ENCODE data around the gene LRRC46. TPM values are rescaled to one million over a fixed set of nuclear protein-coding genes. Genes with fewer than 3 reads are reported as not detected.

The LRRC46 gene
- total and polyA plus RNA-seq, 2 of the 13 experiments (the other 11 are each of a cell fraction or from before 2014, with no cell fraction given): 0.09 TPM

- no peak for TF ChIP-seq ATF3 (CRISPR knock-in tag; IDR thresholded peaks at IDR 0.05)
- TF ChIP-seq MTF2 (CRISPR knock-in tag; IDR thresholded peaks at IDR 0.05; ENCODE audit: borderline replicate concordance): no peak
- no peak for TF ChIP-seq ZFY (CRISPR knock-in tag; IDR thresholded peaks at IDR 0.05)
- no peak for TF ChIP-seq FOXA1 (IDR thresholded peaks at IDR 0.05)
- TF ChIP-seq FOXA1 (CRISPR knock-in tag; IDR thresholded peaks at IDR 0.05): no peak
- TF ChIP-seq ZNF687 (CRISPR knock-in tag; IDR thresholded peaks at IDR 0.05): peak; percentile 83
- TF ChIP-seq SRSF9 (IDR thresholded peaks at IDR 0.05; ENCODE audit: borderline replicate concordance, insufficient read depth, low read depth, low read length, poor library complexity, severe bottlenecking): no peak
- peak; percentile 62; the same call in 1 of the 2 replicates for TF ChIP-seq ZNF281 (CRISPR knock-in tag; IDR thresholded peaks at IDR 0.05; ENCODE audit: borderline replicate concordance)
- TF ChIP-seq CREM (IDR thresholded peaks at IDR 0.05): peak; percentile 44; the same call in 1 of the 2 replicates
- no peak for TF ChIP-seq CREM (CRISPR knock-in tag; IDR thresholded peaks at IDR 0.05)
- no peak for TF ChIP-seq POLR2AphosphoS2 (IDR thresholded peaks at IDR 0.05; ENCODE audit: low read depth, low read length)
- TF ChIP-seq ZBTB8A (CRISPR knock-in tag; IDR thresholded peaks at IDR 0.05; ENCODE audit: borderline replicate concordance, low read depth): no peak
- TF ChIP-seq FOSL2 (CRISPR knock-in tag; IDR thresholded peaks at IDR 0.05): peak; percentile 70
- no peak for TF ChIP-seq ZNF317 (CRISPR knock-in tag; IDR thresholded peaks at IDR 0.05)
- no peak for TF ChIP-seq CBX2 (IDR thresholded peaks at IDR 0.05; ENCODE audit: low read depth, low read length)
- TF ChIP-seq CBX2 (CRISPR knock-in tag; IDR thresholded peaks at IDR 0.05; ENCODE audit: low read depth): no peak
- no peak for TF ChIP-seq ZNF567 (CRISPR knock-in tag; IDR thresholded peaks at IDR 0.05; ENCODE audit: borderline replicate concordance)
- TF ChIP-seq ZMYM3 (CRISPR knock-in tag; IDR thresholded peaks at IDR 0.05): no peak
- peak in 1 of 2 experiments; percentile 82; a peak in 2 of 4 replicates for TF ChIP-seq KLF16 (CRISPR knock-in tag; IDR thresholded peaks at IDR 0.05)
- 0 out of 2 replicates have a peak, but pooled peaks have one; percentile 4 for TF ChIP-seq EEA1 (CRISPR knock-in tag; IDR thresholded peaks at IDR 0.05; ENCODE audit: borderline replicate concordance)
- peak; percentile 58; the same call in 1 of the 2 replicates for TF ChIP-seq MAX (IDR thresholded peaks at IDR 0.05)
- TF ChIP-seq HDAC1 (CRISPR knock-in tag; IDR thresholded peaks at IDR 0.05): peak; percentile 94
These were observed 9.8 kb upstream of the LRRC46 start, which contains the start of gene OSBPL7 (continued) for GRCh38 chr17:47821424-47822391.

Measured in HepG2 (cell line).